Stimulated activated CD4-positive, alpha-beta T cell treated with anti-CD3 and anti-CD28 coated beads, Interleukin-15, amount 100 ng/mL, for 24 hours (primary cell): ENCODE data around the gene DDX1.
"Not testable (repeated sequence)": the region's sequence is repeated elsewhere in the genome, so short reads cannot be mapped to it uniquely, and the experiment has no call there.

Source experiments
- DNase-seq: peaks from one replicate; pipeline ENCODE4 v3.0.0-alpha.2; 2020

The DDX1 gene

DNA sequence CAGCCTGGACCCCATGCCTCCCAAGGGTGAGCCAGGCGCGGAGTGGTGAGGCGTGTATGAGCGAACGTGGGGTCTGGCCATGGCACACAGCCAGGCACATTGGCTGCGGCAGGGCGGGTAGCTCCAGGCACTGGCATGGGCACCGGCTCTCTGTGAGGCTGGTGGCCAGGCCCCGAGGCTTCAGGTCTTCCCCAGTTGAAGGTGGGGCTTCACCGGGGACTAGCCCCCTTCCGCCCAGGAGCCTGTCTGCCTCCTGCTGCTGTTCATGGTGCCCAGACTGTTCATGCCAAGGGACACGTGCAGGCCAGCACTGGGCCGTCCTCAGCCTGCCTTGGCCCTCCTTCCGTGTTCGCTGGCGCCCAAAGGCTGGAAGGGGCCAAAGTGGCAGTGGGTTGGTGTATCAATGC lies 26.8 kb downstream of the DDX1 start:
- DNase-seq = no peak

DNA sequence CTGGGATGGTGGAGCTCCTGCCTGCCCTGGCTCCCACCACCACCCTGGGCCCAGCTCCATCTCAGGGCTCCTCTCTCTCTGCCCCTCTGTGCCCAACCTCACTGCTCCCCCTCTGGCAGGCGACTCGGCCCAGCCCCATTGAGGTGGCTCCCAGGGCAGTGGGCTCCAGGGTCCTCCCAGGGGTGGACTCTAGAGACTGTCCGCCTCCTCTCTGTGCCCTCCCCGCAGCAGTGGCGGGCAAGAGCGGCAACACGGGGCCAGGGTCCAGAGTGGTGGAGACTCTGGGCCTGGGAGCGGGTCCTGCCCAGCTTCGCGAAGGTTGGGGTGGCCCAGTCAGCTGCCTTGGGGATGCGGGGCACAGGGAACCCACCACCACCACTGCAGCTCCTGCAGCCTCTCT lies 27.4 kb downstream of the DDX1 start:
- DNase-seq = no peak

DNA sequence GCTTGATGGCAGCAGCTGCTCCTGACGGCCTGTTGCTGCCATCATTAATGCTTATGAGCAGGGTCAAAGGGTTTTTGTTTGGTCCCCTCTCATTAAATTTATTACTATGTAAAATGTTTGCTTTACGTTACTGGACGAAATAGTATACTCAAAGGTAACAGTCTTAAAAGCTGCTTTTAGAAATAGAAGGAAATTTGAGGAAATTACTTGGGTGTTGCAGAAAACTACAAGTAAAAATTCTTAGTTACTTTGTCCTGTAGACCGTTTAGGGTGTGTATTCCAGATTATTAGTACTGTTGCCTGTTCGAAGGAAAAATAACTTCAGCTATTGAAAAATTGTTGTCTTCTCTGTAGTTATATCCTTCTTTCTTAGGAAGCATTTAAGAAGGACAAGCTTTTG lies 27.8 kb downstream of the DDX1 start:
- no peak for DNase-seq

DNA sequence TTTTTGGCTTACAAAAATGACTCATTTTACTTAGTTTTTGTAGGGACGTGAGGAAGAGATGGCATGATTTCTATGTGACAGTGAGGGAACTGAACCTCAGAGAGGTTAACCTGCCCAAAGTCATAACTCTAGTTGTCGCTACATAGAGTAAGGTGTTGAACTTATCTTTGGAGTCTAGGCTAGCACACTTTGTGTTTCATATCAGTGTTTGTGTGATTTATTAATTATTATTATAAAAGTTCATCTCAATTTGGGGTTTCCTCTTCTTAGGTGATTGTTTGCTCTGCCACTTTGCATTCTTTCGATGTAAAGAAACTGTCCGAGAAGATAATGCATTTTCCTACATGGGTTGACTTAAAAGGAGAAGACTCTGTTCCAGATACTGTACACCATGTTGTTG lies 28.3 kb downstream of the DDX1 start:
- DNase-seq = no peak

DNA sequence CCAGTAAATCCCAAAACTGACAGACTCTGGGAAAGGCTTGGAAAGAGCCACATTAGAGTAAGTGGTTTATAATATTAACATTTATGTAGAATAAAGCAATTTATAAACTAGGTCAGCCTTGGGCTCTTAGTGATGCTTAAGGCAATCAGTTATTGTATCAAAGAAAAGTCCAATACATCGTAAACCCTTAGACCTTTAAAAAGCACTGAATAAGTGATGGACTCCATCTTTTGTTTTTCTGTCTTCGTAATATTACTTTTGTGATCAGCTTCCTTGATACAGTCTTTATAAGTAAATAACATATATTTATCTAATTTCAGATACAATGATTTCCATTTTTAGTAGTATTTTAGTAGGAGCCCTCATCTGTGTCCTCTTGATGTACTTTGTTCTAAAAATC lies 28.7 kb downstream of the DDX1 start:
- DNase-seq = no peak

DNA sequence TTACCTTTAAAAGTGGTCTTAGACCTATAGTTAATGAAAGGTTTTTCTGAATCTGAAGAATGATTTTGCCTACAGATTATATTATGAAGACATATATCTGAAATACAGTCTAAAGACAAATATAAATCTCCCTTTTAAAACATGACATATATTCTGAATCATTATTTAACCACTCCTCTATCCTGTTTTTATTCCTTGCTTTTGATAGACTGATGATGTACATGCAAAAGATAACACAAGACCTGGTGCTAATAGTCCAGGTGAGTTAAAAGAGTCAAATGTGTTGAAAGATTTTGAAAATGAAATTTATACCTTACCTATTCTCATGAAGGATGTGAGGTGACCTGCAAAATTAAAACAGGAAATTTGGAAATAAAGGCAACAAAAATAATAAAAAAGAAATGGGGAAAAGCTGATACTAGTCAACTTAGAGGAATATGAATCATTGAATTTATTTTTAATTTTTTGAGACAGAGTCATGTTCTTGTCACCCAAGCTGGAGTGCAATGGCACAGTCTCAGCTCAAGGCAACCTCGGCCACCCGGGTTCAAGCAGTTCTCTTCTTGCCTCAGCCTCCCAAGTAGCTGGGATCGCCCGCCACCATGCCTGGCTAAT lies 29.3 kb downstream of the DDX1 start:
- DNase-seq = no peak

DNA sequence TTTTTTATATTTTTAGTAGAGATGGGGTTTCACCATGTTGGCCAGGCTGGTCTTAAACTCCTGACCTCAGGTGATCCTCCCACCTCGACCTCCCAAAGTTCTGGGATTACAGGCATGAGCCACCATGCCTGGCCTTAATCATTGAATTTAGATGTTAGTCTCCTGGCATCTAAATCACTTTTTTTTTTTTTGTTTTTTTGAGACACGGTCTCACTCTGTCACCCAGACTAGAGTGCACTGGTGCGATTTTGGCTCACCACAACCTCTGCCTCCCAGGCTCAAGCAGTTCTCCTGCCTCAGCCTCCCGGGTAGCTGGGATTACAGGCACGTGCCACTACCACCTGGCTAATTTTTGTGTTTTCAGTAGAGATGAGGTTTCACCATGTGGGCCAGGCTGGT lies 29.8 kb downstream of the DDX1 start:
- not testable (repeated sequence) for DNase-seq

DNA sequence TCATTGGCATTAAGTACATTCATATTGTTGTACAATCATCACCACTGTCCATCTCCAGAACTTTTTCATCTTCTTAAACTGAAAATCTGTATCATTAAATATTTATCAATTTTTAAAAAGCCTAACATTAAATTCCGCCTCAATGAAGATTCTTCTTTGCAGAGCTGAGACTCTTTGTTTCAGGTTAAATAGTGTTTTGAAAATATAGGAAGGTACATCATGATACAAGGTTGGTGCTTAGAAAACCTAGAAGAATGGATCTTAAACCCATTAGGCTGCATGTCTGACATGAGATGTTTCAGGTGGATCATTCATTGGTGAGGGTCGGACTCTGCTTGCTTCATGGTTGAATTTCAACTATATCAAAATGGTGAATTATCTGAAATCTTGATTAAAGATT lies 30.5 kb downstream of the DDX1 start:
- DNase-seq = no peak

DNA sequence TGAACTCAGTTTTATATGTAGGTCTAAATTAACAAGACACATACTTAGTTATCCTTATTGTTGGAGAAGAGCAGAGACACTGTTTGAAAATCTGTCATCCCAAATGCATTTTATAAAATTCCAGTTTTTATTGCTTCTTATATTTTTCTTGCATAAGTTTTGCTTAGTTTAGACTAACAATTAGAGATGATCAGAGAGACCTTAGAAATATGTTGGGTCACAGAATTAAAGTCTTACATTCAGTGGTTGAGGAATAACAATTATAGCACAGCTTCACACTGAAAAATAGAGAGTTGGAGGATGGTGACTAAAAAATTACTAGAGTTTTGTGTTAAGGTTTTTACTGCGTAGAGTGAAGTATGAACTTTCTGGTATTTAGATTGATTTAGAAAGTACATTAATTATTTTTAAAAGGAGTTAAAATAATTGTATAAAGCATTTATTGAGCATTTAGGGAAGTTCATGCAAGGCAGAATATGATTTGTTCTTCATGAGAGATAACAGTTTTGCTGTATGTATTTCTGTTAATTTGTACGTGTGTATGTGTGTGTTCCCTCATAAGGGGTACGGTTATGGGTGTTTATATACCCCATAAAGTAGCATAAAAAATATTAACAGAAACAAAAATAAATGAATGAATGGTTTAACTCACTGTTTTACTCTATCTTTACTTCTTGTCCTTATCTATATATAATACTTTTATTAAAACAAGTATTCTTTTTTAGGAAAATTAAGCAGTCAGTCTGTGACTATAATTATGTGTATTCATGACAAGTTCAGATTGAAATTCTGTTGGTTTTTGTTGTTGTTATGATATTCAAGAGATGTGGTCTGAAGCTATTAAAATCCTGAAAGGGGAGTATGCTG lies 31.2 kb downstream of the DDX1 start:
- DNase-seq = no peak

DNA sequence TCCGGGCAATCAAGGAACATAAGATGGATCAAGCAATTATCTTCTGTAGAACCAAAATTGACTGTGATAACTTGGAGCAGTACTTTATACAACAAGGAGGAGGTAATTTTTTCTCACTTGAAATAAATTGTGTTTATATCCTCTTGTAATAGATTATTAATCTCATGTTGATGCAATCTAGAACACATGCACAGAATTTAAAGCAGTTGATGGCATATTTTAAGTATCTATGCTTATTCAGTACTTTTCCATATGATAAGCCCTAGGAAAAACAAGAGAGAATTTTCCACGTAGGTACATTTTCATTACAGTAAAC lies 31.8 kb downstream of the DDX1 start:
- DNase-seq = no peak

DNA sequence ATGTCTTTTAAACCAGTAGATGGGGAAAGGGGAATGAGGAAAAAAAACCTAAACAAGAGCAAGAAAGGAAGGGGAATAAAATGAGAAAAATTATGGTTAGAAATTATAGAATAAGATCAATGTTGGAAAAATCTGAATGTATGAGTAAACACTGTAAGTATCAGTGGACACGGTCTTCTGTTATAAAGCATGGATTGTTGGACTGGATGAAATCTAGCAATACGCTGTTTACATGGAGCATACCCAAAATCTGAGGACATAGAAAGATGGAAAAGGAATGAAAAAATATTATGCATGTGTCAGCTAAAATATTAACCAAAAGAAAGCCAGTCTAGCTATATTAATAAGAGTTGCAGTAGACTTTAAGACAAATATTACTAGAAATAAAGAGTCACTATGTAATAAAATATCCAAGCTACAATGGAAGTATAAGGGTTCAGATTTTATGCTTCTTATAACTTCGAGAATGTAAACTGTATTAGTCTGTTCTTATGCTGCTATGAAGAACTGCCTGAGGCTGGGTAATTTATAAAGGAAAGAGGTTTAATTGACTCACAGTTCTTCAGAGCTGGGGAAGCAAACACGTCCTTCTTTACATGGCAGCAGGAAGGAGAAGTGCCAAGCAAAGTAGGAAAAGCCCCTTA lies 32.4 kb downstream of the DDX1 start:
- no peak for DNase-seq

DNA sequence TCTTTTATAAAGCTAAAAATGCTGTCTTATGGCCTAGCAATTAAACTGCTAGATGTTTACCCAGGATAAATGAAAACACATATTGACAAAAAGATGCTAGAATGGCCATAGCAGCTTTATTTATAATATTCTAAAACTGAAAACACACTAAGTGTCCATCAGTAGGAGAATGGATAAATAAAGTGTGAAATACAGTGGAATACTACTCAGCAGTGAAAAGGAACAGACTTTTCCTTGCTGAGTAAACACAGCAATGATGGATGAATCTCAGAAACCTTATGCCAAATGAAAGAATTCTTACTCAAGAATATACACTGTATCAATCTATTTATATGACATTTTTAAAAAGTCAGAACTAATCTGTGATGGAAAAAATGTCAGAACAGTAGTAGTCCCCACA lies 33.2 kb downstream of the DDX1 start:
- DNase-seq = no peak

DNA sequence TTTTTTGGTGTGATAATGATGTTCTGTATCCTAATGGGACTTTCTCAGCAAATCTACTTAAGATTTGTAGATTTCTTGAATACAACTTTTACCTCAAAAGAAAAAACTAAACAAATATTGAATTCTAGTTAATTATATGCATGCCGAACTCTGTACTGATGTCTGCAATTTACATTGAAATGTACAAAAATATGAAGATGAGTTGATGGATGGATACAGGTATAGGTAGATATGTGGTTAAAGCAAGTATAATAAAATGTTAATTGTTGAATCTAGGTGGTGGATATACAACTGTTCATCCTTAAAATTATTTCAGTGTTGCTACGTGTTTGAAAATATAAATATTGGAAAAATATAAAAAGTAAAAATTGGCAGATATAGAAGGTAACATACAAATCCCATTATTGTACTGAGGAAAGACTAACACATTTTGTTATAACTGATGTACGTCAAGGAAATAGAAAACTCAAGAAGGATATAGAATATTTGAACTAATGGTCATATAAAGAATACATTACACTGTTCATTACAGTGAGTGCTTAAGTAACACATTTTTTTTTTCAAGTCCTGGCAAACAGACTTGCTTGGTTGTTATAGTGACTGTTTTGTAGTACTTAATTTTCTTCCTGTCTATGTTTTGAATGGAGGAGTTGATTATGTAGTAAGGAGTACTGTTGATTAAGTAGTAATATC lies 33.8 kb downstream of the DDX1 start:
- DNase-seq = no peak

DNA sequence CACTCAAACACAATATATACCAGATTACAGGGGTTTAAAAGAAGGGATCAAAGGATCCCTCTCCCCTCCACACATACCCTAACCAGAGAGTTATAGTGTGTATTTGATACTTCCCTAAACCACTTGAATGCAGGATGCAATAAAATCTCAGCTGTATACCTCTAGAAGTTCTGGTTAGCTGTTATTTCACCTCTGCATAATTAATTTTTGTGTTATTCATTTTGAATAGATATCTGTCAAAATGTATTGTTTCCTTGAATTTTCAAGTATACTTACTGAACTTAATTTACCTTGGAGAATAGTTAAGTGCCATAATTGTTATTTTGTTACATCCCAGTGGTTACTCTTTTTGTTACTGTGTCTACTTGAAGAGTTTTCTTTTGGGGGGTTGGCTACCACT lies 34.5 kb downstream of the DDX1 start:
- no peak for DNase-seq

DNA sequence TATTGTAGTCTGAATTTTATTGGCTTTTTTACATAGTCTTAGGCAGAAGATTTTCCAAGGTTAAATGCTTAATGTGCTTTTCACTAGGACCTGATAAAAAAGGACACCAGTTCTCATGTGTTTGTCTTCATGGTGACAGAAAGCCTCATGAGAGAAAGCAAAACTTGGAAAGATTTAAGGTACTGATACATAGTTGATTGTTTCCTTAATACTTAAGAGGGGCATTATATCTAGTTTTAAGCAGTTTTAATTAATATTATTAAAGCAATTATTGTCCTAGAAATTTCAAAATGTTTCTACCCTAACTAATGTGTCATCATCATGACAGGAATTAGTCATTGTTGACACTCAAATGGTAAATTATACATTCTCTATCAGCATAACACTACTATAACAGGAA lies 35.3 kb downstream of the DDX1 start:
- DNase-seq = no peak

DNA sequence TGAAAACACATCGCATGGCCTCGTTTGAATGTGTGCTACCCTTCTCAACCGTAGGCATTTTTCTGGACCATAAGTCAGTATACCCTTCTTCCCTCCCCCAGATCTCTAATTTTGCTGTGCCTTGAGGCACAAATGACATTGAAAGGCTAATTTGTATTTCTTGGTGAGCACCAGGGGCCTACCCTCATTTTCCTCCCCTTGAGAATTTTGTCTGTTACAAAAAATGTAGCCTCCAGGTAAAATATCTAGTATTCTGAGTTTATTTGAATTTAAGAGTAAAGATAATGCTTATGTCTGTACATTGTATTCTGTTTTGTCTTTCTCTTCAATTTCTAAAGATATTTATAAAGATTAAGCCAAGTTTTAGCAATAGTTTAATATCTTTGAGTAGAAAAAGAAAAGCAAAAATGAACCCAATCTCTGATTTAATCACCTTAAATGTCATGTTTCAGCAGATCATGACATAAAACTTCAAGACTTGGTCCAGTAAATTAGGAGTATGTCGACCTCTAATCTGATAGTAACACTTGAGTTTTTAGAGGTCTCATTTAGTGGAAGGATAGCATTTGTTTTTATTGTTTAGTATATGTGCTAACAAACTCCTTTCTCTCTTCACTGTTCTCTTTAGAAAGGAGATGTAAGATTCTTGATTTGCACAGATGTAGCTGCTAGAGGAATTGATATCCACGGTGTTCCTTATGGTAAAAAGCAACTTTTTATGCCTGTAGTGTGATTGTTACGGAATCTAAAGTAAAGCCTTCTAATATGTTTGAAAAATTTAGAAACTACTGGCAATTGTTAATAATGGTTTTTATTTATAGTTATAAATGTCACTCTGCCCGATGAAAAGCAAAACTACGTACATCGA lies 36.4 kb downstream of the DDX1 start:
- no peak for DNase-seq

DNA sequence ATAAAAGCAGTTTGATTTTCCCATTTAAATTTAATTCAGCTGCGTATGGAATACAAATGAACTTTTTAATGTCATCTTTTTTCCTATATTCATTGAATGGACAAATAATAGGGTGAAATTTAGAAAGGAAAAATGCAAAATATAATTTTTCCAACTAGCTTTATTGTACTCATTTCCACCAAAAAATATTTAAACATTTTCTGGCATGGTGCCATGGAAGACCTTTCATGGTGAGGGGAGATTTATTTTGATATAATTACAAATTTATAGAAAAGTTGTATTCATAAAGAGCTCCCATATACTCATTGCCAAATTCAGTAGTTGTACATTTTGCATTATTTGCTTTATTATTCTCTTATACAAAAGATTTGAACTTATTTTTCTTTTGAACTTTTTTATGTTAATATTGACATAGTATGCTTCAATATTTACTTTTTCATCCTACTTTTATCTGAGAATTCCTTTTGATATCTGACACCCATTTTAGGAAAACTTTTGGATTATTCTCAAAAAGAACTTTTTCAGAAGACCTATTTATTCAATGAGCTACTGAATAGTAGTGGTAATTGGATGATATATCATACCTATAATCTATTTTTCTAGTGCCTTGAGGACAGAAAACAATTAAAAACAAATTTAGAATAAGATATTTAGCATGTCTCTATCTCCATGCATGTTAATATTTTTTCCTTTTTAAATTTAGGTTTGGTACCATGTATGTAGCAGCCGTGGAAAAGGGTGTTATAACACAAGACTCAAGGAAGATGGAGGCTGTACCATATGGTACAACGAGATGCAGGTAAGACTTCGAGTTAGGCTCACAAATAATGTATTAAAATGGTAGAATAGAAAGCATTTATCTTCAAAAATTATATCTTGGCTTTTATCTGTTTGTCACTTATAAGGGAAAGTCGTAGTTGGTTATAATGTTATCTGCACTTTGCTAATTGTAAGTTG lies 37.5 kb downstream of the DDX1 start:
- DNase-seq = no peak

DNA sequence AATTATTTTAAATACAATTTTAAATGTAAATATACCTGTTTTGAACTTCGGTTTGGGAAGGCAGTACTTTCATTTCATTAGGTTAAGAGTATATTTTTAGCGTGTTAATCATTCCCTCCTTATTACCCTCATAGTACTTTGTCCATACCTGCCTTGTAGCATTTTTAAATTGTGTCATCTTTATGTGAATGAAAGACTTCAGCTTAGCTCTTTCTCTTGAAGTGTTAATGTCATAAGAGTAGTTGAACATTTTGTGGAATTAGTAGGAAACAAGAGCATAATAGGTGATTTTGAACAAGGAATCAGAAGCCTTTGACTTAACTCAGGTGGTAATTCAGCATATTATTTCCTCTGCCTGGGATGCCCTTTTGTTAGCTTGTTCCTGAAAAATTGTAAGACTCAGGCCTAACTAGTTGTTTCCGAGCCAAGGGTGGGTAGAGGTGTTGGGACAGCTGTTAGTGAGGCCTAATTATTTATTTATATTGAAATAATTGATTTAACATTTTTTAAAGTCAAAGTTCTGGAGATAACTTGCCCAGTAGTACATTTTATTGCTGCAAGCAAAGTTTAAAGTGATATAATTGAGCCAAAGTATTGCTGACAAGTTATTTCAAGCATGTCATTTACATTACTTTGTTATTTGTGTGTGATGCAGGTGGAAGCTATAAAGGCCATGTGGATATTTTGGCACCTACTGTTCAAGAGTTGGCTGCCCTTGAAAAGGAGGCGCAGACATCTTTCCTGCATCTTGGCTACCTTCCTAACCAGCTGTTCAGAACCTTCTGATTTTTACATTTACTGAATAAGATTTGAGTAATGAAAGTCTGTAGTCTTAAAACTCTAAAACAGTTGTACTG lies 38.7 kb downstream of the DDX1 start:
- DNase-seq = no peak

DNA sequence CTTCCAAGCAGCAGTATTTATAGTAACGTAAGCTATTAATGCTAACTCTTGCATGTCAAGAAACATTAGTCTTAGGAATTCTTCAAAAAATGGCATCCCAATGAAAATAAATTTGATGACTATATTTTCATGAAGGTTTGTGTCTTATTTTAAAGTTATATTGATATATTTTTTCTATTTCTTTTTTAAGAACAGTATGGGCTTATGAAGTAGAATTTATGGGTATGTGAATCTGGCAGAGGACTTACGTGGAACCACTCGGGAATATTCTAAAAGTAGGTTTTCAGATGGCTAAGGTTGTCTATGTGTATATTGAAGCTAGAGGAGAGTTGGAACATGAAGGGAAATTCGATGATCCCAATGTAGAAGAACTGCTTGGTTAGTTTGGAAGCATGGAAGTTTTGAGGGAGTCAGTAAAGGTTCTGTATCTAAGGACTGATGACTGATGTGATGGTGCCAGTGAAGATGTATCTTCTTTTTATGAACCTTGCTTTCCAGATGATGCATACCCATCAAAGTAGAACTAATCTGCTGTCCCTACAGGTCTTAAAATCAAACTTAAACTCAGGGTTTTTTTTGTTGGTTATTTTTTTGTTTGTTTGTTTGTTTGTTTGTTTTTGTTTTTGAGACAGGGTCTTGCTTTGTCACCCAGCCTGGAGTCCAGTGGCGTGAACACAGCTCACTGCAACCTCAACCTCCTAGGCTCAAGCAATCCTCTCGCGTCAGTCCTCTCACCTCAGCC lies 39.5 kb downstream of the DDX1 start:
- no peak for DNase-seq

DNA sequence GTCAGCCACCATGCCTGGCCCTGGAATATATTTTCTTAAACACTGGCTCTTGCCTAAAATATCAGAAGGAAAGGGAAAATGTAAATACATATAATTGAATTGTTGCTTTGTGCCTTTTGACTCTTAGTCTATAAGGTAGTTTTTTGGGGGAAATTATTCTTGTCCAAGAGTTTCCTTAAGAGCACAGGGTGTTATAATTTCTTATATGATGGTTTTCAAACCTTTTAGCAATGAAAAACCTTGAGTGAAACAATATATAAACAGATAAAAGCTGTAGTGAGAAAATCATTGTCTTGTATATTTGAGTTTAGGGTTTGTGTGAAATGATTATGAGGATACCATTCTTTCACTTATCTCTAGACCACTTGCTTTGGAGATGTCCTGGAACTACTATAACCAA lies 40.2 kb downstream of the DDX1 start:
- DNase-seq = no peak
